ENCODE results near the gene SCFD1. TPM values are rescaled to one million over a fixed set of nuclear protein-coding genes. Genes with fewer than 3 reads are reported as not detected.

Gene SCFD1
- total RNA-seq, 1 donor from 2014 or later: 68.8 TPM

- Mint-ChIP-seq H3K27ac (no peak overlapping the region), H3K27me3 (no peaks in the 10 kb centered on the region), H3K9me3 (no peaks in the 10 kb centered on the region), H3K4me3 (no peak overlapping the region), H3K36me3 (no peaks in the 10 kb centered on the region), H3K4me1 (ENCODE audit: unreplicated experiment) (no peaks in the 10 kb centered on the region)
- no peak for DNase-seq (ENCODE audit: extremely low spot score, unreplicated experiment)
- no peak for TF ChIP-seq CTCF (conservative IDR thresholded peaks at IDR 0.05)
These were observed 137.3 kb downstream of the SCFD1 start for GRCh38 chr14:30759172-30760125.

DNA sequence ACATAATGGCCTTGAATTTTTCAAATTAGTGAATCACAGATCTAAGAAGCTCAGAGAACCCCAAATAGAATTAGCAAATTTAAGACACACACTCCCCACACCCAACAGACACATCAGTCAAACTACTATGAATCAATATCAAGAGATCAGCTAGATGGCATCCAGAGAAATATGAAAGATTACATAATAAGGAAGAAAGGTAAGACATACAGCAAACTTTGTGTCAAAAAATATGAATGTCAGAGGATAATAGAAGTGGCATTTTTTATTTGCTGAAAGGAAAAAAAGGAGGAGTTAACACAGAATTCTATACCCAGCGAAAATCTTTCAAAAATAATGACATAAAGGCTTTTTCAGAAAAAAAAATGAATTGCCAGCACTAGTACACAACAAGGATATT is 141.8 kb downstream of the SCFD1 start:
- Mint-ChIP-seq H3K9me3 (no peaks in the 10 kb centered on the region), H3K4me3 (no peak overlapping the region), H3K36me3 (no peaks in the 10 kb centered on the region), H3K27me3 (no peaks in the 10 kb centered on the region), H3K27ac (no peak overlapping the region), H3K4me1 (ENCODE audit: unreplicated experiment) (no peaks in the 10 kb centered on the region)
- no peak for DNase-seq (ENCODE audit: extremely low spot score, unreplicated experiment)
- TF ChIP-seq CTCF (conservative IDR thresholded peaks at IDR 0.05): no peak

- Mint-ChIP-seq H3K4me3 (no peak overlapping the region), H3K36me3 (no peaks in the 10 kb centered on the region), H3K9me3 (no peaks in the 10 kb centered on the region), H3K27me3 (peaks cover 6% of the 10 kb centered on the region), H3K4me1 (ENCODE audit: unreplicated experiment) (no peaks in the 10 kb centered on the region), H3K27ac (no peak overlapping the region)
- no peak for DNase-seq (ENCODE audit: extremely low spot score, unreplicated experiment)
- no peak for TF ChIP-seq CTCF (conservative IDR thresholded peaks at IDR 0.05)
These were observed 145.5 kb downstream of the SCFD1 start for GRCh38 chr14:30767624-30768023.

DNA sequence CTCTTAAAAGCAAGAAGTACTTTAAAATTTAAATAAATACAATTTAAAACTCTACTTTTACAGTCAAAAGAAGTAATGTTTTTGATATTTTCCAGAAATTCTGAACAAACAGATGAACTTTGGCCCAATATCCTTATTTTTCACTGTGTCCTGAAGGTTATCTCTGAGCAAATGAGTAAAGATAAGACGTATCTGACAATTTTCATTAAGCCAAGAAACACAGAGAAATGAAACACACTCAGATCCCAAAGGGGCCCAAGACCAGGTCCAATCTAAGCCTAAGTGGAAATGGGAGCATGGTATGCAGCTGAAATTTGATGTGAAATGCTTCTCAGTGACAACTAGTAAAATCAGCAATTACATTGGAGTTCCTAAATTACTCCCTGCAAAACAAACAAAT is 146.7 kb downstream of the SCFD1 start:
- peaks cover 6% of the 10 kb centered on the region for H3K27me3 Mint-ChIP-seq
- no peaks in the 10 kb centered on the region for H3K4me1 Mint-ChIP-seq (ENCODE audit: unreplicated experiment)

GRCh38 chr14:30770376-30770775 is 148.3 kb downstream of the SCFD1 start:
- H3K27me3 Mint-ChIP-seq: peaks cover 6% of the 10 kb centered on the region
- H3K36me3 Mint-ChIP-seq: no peaks in the 10 kb centered on the region
- no peak for DNase-seq (ENCODE audit: extremely low spot score, unreplicated experiment)
- H3K4me3 Mint-ChIP-seq: no peak overlapping the region
- no peak overlapping the region for H3K27ac Mint-ChIP-seq
- no peaks in the 10 kb centered on the region for H3K4me1 Mint-ChIP-seq (ENCODE audit: unreplicated experiment)
- no peaks in the 10 kb centered on the region for H3K9me3 Mint-ChIP-seq
- no peak for TF ChIP-seq CTCF (conservative IDR thresholded peaks at IDR 0.05)

More for the DNA sequence above, 146.7 kb downstream of the SCFD1 start:
- DNase-seq (ENCODE audit: extremely low spot score, unreplicated experiment): no peak
- Mint-ChIP-seq H3K4me3 (no peak overlapping the region), H3K27ac (no peak overlapping the region), H3K36me3 (no peaks in the 10 kb centered on the region), H3K9me3 (no peaks in the 10 kb centered on the region)
- no peak for TF ChIP-seq CTCF (conservative IDR thresholded peaks at IDR 0.05)

Data from type B pancreatic cell (in vitro differentiated cells).